HEK293 (cell line): ENCODE measurements around the gene SAYSD1.

ENCODE experiments used
- CTCF ChIA-PET: fragments of 350-600 bp; formaldehyde crosslinking; extraction: SDS; loops from one replicate; lab custom pipeline; 2021; ENCODE audit warnings: antibody characterized with exemption; lab: Yijun Ruan, JAX
- POLR2A ChIA-PET: fragments of 300-600 bp; formaldehyde crosslinking; extraction: SDS; loops from one replicate; lab custom pipeline; 2020; ENCODE audit warnings: antibody characterized with exemption, inconsistent platforms; lab: Yijun Ruan, JAX
- H3K27ac ChIP-seq: fragments of 200-500 bp; sonication (Bioruptor generic); 2 replicates; pipeline ENCODE4 v1.5.1; 2014; ENCODE audit warnings: low read depth, low read length, control low read depth, inconsistent platforms; ENCODE audit errors: extremely low read depth
- H3K36me3 ChIP-seq, 2 experiments: fragments of 200-500 bp in 1 of 2; sonication (Bioruptor generic) in 1 of 2; 1 replicate in 1 of 2; 2 replicates in 1 of 2; pipeline ENCODE4 v1.5.1; 2014 to 2017; ENCODE audit warnings: inconsistent platforms in 2 of 2, low read length in 2 of 2; ENCODE audit not compliant: control insufficient read depth in 2 of 2, insufficient read depth in 1 of 2
- H3K4me1 ChIP-seq: fragments of 200-500 bp; sonication (Bioruptor generic); 2 replicates; pipeline ENCODE4 v1.5.1; 2014; ENCODE audit warnings: mild to moderate bottlenecking, low read length, inconsistent platforms; ENCODE audit not compliant: control insufficient read depth, insufficient read depth
- H3K4me3 ChIP-seq: 2 replicates; pipeline ENCODE4 v1.5.1; 2011; ENCODE audit warnings: low read depth, mild to moderate bottlenecking, control low read depth, low read length, moderate library complexity
- H3K9me3 ChIP-seq: fragments of 200-500 bp; sonication (Bioruptor generic); 2 replicates; pipeline ENCODE4 v1.5.1; 2014; ENCODE audit warnings: low read depth, low read length, inconsistent platforms; ENCODE audit not compliant: control insufficient read depth, insufficient read depth
- MZF1 ChIP-seq: fragments of 450-650 bp; formaldehyde crosslinking; IDR thresholded peaks from 2 replicates; pipeline ENCODE4 v1.5.1; 2017; ENCODE audit warnings: missing biosample characterization, missing genetic modification characterization, borderline replicate concordance
- OVOL3 ChIP-seq: fragments of 450-650 bp; formaldehyde crosslinking; IDR thresholded peaks from 2 replicates; pipeline ENCODE4 v1.5.1; 2016; ENCODE audit warnings: missing biosample characterization, missing genetic modification characterization
- ZBTB1 ChIP-seq: fragments of 450-650 bp; formaldehyde crosslinking; IDR thresholded peaks from 2 replicates; pipeline ENCODE4 v1.5.1; 2016; ENCODE audit warnings: missing biosample characterization, missing genetic modification characterization
- ZBTB7A ChIP-seq: fragments of 450-650 bp; formaldehyde crosslinking; IDR thresholded peaks from 2 replicates; pipeline ENCODE4 v1.5.1; 2016; ENCODE audit warnings: low read depth, missing biosample characterization, missing genetic modification characterization
- ZNF350 ChIP-seq: fragments of 450-650 bp; formaldehyde crosslinking; IDR thresholded peaks from 2 replicates; pipeline ENCODE4 v1.5.0; 2017; ENCODE audit warnings: missing biosample characterization, mild to moderate bottlenecking, missing genetic modification characterization
- ZNF404 ChIP-seq: fragments of 450-650 bp; formaldehyde crosslinking; IDR thresholded peaks from 2 replicates; pipeline ENCODE4 v1.5.1; 2017; ENCODE audit warnings: missing biosample characterization, missing genetic modification characterization
- ZNF510 ChIP-seq: fragments of 450-650 bp; formaldehyde crosslinking; IDR thresholded peaks from 2 replicates; pipeline ENCODE4 v1.5.1; 2018; ENCODE audit warnings: mild to moderate bottlenecking, missing genetic modification characterization, missing biosample characterization; ENCODE audit not compliant: insufficient replicate concordance
- ZNF560 ChIP-seq: fragments of 450-650 bp; formaldehyde crosslinking; IDR thresholded peaks from 2 replicates; pipeline ENCODE4 v1.5.1; 2017; ENCODE audit warnings: missing biosample characterization, missing genetic modification characterization, borderline replicate concordance
- ZNF658 ChIP-seq: fragments of 450-650 bp; formaldehyde crosslinking; IDR thresholded peaks from 2 replicates; pipeline ENCODE4; 2016; ENCODE audit warnings: missing biosample characterization, missing genetic modification characterization
- ZNF792 ChIP-seq: fragments of 450-650 bp; formaldehyde crosslinking; IDR thresholded peaks from 2 replicates; pipeline ENCODE4 v1.5.1; 2016; ENCODE audit warnings: missing biosample characterization, missing genetic modification characterization
- ZNF830 ChIP-seq: fragments of 450-650 bp; IDR thresholded peaks from 2 replicates; pipeline ENCODE4 v1.5.0; 2018; ENCODE audit warnings: missing biosample characterization, missing genetic modification characterization, low read depth, mild to moderate bottlenecking, moderate library complexity
- ZNF843 ChIP-seq: fragments of 450-650 bp; formaldehyde crosslinking; IDR thresholded peaks from 2 replicates; pipeline ENCODE4 v1.5.1; 2016; ENCODE audit warnings: missing biosample characterization, missing genetic modification characterization
- ZSCAN30 ChIP-seq: fragments of 450-650 bp; IDR thresholded peaks from 2 replicates; pipeline ENCODE4 v1.5.1; 2018; ENCODE audit warnings: missing biosample characterization, mild to moderate bottlenecking, missing genetic modification characterization, moderate library complexity
- TF ChIP-seq, protein P1 (sequence below): fragments of 450-650 bp; formaldehyde crosslinking; IDR thresholded peaks from 2 replicates; pipeline ENCODE4 v1.5.1; 2016; ENCODE audit warnings: missing biosample characterization, missing genetic modification characterization, borderline replicate concordance
- TF ChIP-seq, protein P2 (sequence below): fragments of 450-650 bp; formaldehyde crosslinking; IDR thresholded peaks from 2 replicates; pipeline ENCODE4 v1.5.1; 2017; ENCODE audit warnings: missing biosample characterization, missing genetic modification characterization
- TF ChIP-seq, protein P3 (sequence below): fragments of 450-650 bp; formaldehyde crosslinking; conservative IDR thresholded peaks from 2 replicates; pipeline ENCODE4 v1.5.1; 2016; ENCODE audit warnings: low read depth, missing biosample characterization, missing genetic modification characterization
- TF ChIP-seq, protein P4 (sequence below): fragments of 450-650 bp; formaldehyde crosslinking; IDR thresholded peaks from 2 replicates; pipeline ENCODE4; 2016; ENCODE audit warnings: missing biosample characterization, missing genetic modification characterization
- TF ChIP-seq, protein P5 (sequence below): fragments of 450-650 bp; formaldehyde crosslinking; IDR thresholded peaks from 2 replicates; pipeline ENCODE4 v1.5.1; 2016; ENCODE audit warnings: missing biosample characterization, missing genetic modification characterization

SAYSD1 gene

DNA sequence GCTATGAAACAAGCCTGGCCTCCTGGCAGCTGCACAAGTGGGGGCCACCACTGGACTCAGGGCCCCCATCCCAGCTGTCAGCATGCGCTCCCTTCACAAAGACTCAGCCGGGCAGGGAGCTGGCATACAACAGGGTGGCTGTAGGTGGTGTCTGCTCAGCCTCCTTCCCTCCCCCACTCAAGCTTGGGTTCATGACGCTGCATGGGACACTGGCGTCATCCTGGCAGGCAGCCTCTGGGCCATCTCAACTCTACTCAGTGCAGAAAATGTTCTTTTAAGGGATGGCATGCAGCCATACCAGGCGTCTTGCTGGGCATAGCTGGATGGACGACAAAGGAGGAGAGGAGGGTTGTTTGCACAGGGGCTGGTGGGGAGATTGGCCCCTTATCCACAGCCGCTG, 30.5 kb downstream of the SAYSD1 start:
- Histone ChIP-seq H3K4me3 (no peak overlapping the region), H3K9me3 (no peaks in the 10 kb centered on the region), H3K4me1 (no peaks in the 10 kb centered on the region), H3K36me3 (no peaks in the 10 kb centered on the region), H3K27ac (no peak overlapping the region)
- POLR2A ChIA-PET: no interaction called here
- CTCF ChIA-PET: interaction anchor here (0.6 to 2.0 kb wide), 3 partner anchors 9 to 172 kb away, joined by 3 to 6 read pairs (median 4); no protein-coding TSS in a partner anchor
- no peak for TF ChIP-seq ZBTB1
- TF ChIP-seq, protein P1, sequence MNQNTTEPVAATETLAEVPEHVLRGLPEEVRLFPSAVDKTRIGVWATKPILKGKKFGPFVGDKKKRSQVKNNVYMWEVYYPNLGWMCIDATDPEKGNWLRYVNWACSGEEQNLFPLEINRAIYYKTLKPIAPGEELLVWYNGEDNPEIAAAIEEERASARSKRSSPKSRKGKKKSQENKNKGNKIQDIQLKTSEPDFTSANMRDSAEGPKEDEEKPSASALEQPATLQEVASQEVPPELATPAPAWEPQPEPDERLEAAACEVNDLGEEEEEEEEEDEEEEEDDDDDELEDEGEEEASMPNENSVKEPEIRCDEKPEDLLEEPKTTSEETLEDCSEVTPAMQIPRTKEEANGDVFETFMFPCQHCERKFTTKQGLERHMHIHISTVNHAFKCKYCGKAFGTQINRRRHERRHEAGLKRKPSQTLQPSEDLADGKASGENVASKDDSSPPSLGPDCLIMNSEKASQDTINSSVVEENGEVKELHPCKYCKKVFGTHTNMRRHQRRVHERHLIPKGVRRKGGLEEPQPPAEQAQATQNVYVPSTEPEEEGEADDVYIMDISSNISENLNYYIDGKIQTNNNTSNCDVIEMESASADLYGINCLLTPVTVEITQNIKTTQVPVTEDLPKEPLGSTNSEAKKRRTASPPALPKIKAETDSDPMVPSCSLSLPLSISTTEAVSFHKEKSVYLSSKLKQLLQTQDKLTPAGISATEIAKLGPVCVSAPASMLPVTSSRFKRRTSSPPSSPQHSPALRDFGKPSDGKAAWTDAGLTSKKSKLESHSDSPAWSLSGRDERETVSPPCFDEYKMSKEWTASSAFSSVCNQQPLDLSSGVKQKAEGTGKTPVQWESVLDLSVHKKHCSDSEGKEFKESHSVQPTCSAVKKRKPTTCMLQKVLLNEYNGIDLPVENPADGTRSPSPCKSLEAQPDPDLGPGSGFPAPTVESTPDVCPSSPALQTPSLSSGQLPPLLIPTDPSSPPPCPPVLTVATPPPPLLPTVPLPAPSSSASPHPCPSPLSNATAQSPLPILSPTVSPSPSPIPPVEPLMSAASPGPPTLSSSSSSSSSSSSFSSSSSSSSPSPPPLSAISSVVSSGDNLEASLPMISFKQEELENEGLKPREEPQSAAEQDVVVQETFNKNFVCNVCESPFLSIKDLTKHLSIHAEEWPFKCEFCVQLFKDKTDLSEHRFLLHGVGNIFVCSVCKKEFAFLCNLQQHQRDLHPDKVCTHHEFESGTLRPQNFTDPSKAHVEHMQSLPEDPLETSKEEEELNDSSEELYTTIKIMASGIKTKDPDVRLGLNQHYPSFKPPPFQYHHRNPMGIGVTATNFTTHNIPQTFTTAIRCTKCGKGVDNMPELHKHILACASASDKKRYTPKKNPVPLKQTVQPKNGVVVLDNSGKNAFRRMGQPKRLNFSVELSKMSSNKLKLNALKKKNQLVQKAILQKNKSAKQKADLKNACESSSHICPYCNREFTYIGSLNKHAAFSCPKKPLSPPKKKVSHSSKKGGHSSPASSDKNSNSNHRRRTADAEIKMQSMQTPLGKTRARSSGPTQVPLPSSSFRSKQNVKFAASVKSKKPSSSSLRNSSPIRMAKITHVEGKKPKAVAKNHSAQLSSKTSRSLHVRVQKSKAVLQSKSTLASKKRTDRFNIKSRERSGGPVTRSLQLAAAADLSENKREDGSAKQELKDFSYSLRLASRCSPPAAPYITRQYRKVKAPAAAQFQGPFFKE (tag by site-specific recombination): no peak
- TF ChIP-seq ZNF350 (tag by site-specific recombination): no peak
- TF ChIP-seq, protein P2, sequence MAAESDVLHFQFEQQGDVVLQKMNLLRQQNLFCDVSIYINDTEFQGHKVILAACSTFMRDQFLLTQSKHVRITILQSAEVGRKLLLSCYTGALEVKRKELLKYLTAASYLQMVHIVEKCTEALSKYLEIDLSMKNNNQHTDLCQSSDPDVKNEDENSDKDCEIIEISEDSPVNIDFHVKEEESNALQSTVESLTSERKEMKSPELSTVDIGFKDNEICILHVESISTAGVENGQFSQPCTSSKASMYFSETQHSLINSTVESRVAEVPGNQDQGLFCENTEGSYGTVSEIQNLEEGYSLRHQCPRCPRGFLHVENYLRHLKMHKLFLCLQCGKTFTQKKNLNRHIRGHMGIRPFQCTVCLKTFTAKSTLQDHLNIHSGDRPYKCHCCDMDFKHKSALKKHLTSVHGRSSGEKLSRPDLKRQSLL: no peak
- no peak for TF ChIP-seq ZNF510 (tag by site-specific recombination)
- TF ChIP-seq ZNF830 (tag by site-specific recombination): no peak
- no peak for TF ChIP-seq ZNF843 (tag by site-specific recombination)
- TF ChIP-seq ZNF792: no peak
- TF ChIP-seq, protein P3, sequence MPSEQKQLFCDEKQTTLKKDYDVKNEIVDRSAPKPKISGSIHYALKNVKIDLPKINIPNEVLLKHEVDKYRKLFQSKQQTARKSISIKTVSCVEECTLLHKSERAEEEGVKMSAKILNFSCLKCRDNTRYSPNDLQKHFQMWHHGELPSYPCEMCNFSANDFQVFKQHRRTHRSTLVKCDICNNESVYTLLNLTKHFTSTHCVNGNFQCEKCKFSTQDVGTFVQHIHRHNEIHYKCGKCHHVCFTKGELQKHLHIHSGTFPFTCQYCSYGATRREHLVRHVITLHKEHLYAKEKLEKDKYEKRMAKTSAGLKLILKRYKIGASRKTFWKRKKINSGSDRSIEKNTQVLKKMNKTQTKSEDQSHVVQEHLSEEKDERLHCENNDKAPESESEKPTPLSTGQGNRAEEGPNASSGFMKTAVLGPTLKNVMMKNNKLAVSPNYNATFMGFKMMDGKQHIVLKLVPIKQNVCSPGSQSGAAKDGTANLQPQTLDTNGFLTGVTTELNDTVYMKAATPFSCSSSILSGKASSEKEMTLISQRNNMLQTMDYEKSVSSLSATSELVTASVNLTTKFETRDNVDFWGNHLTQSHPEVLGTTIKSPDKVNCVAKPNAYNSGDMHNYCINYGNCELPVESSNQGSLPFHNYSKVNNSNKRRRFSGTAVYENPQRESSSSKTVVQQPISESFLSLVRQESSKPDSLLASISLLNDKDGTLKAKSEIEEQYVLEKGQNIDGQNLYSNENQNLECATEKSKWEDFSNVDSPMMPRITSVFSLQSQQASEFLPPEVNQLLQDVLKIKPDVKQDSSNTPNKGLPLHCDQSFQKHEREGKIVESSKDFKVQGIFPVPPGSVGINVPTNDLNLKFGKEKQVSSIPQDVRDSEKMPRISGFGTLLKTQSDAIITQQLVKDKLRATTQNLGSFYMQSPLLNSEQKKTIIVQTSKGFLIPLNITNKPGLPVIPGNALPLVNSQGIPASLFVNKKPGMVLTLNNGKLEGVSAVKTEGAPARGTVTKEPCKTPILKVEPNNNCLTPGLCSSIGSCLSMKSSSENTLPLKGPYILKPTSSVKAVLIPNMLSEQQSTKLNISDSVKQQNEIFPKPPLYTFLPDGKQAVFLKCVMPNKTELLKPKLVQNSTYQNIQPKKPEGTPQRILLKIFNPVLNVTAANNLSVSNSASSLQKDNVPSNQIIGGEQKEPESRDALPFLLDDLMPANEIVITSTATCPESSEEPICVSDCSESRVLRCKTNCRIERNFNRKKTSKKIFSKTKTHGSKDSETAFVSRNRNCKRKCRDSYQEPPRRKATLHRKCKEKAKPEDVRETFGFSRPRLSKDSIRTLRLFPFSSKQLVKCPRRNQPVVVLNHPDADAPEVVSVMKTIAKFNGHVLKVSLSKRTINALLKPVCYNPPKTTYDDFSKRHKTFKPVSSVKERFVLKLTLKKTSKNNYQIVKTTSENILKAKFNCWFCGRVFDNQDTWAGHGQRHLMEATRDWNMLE (tag by site-specific recombination): no peak
- no peak for TF ChIP-seq ZNF560 (tag by site-specific recombination)
- TF ChIP-seq ZBTB7A (tag by site-specific recombination): no peak
- TF ChIP-seq ZNF404 (tag by site-specific recombination): no peak
- TF ChIP-seq OVOL3 (tag by site-specific recombination): no peak

DNA sequence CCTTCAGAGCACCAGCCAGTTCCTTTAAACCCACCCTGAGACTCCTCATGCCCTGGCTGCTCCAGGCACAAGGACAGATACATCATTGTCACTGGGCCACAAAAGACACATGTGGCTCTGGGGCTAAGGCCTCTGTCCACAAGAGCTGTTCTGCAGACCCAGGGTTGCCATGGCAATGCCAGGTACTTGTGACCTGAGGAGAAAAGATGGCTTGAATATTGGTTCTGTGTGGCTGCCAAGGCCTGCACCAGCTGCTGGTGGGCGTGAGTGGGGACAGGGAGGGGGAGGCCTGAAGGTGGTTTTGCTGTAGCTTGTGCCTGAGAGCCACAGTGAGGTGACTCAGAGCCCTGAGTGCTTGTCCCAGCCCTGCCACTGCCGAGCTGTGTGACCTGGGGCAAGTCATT, 31.8 kb downstream of the SAYSD1 start:
- no peaks in the 10 kb centered on the region for H3K9me3 ChIP-seq
- H3K27ac ChIP-seq: no peak overlapping the region
- H3K36me3 ChIP-seq: no peaks in the 10 kb centered on the region
- no peak overlapping the region for H3K4me3 ChIP-seq
- ChIA-PET POLR2A (no interaction called here), CTCF (interaction anchor here (0.7 to 1.7 kb wide), 6 partner anchors 10 to 265 kb away, joined by 3 to 8 read pairs (median 3); no protein-coding TSS in a partner anchor)
- H3K4me1 ChIP-seq: no peaks in the 10 kb centered on the region
- TF ChIP-seq ZNF658 (no peak), MZF1 (tag by site-specific recombination) (no peak), ZSCAN30 (no peak)
- TF ChIP-seq, protein P4, sequence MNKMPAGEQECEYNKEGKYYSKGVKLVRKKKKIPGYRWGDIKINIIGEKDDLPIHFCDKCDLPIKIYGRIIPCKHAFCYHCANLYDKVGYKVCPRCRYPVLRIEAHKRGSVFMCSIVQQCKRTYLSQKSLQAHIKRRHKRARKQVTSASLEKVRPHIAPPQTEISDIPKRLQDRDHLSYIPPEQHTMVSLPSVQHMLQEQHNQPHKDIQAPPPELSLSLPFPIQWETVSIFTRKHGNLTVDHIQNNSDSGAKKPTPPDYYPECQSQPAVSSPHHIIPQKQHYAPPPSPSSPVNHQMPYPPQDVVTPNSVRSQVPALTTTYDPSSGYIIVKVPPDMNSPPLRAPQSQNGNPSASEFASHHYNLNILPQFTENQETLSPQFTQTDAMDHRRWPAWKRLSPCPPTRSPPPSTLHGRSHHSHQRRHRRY: no peak
- TF ChIP-seq, protein P5, sequence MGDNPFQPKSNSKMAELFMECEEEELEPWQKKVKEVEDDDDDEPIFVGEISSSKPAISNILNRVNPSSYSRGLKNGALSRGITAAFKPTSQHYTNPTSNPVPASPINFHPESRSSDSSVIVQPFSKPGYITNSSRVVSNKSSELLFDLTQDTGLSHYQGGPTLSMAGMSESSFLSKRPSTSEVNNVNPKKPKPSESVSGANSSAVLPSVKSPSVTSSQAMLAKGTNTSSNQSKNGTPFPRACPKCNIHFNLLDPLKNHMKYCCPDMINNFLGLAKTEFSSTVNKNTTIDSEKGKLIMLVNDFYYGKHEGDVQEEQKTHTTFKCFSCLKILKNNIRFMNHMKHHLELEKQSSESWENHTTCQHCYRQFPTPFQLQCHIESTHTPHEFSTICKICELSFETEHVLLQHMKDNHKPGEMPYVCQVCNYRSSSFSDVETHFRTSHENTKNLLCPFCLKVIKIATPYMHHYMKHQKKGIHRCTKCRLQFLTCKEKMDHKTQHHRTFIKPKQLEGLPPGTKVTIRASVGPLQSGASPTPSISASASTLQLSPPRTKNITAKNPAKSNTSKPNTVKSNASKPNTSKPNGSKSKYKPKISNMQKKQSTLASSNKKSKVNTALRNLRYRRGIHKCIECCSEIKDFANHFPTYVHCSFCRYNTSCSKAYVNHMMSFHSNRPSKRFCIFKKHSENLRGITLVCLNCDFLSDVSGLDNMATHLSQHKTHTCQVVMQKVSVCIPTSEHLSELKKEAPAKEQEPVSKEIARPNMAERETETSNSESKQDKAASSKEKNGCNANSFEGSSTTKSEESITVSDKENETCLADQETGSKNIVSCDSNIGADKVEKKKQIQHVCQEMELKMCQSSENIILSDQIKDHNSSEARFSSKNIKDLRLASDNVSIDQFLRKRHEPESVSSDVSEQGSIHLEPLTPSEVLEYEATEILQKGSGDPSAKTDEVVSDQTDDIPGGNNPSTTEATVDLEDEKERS (tag by site-specific recombination): no peak
